ENCODE results near the gene RPUSD1.

RPUSD1 gene

DNA sequence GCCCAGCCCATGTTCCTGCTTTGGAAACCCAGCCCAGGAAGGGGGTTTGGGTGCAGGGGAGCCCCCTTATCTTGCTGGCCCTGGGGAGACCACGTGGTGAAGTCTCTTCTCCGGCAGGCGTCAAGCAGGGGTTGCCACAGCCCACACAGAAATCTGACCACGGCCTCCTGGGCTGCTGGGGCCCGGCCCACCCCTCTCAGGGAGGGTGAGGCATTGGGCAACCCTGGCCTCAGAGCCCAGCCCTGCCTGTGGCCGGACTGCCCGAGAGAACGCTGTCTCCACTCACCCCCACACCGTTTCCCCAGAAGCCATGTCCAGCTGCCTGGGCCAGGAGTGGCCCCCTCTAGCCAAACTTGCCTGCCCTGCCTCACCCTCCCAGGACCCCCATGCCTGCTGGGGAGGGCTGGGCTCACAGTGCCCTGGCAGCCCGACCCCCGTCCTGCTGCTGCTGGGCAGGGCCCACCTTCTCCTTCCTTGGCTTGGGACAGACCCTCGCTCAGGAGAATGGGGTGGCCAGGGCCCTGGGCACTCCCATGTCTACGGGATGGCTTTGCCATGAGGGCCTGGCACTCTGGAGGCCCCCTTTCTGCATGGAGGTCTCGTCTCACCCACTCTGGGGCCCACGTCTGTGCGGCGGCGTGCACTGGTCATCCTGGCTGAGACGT lies 6.7 kb downstream of the RPUSD1 start:
- Histone ChIP-seq H4K20me1 (ENCODE audit: low read depth, low read length) (no peaks in the 10 kb centered on the region), H3K9me3 (ENCODE audit: insufficient read depth, low read length) (no peaks in the 10 kb centered on the region), H3K4me2 (ENCODE audit: low read depth, low read length, poor library complexity, severe bottlenecking) (no peak overlapping the region), H3K79me2 (ENCODE audit: insufficient read depth, low read length) (no peaks in the 10 kb centered on the region), H3K27ac (ENCODE audit: low read depth, low read length) (no peak overlapping the region), H3K9ac (ENCODE audit: low read length) (no peak overlapping the region), H3K4me3 (ENCODE audit: insufficient read depth, low read length, poor library complexity, severe bottlenecking) (no peak overlapping the region), H3K9me2 (replicated peaks; ENCODE audit: insufficient read depth, low read length) (no peaks in the 10 kb centered on the region), H3F3A (ENCODE audit: insufficient read depth) (no peaks in the 10 kb centered on the region), H3K36me3 (ENCODE audit: low read length) (no peaks in the 10 kb centered on the region), H2AFZ (ENCODE audit: low read depth, low read length, severe bottlenecking) (no peak overlapping the region), H3K27me3 (ENCODE audit: low read length) (no peaks in the 10 kb centered on the region)
- TF ChIP-seq, protein P1, sequence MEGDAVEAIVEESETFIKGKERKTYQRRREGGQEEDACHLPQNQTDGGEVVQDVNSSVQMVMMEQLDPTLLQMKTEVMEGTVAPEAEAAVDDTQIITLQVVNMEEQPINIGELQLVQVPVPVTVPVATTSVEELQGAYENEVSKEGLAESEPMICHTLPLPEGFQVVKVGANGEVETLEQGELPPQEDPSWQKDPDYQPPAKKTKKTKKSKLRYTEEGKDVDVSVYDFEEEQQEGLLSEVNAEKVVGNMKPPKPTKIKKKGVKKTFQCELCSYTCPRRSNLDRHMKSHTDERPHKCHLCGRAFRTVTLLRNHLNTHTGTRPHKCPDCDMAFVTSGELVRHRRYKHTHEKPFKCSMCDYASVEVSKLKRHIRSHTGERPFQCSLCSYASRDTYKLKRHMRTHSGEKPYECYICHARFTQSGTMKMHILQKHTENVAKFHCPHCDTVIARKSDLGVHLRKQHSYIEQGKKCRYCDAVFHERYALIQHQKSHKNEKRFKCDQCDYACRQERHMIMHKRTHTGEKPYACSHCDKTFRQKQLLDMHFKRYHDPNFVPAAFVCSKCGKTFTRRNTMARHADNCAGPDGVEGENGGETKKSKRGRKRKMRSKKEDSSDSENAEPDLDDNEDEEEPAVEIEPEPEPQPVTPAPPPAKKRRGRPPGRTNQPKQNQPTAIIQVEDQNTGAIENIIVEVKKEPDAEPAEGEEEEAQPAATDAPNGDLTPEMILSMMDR (IDR thresholded peaks at IDR 0.05; ENCODE audit: insufficient read depth, low read length, poor library complexity, severe bottlenecking): no peak
- no peak for TF ChIP-seq EZH2phosphoT487 (conservative IDR thresholded peaks at IDR 0.05; ENCODE audit: low read length)

GRCh38 chr16:780296-780695 lies 7.9 kb downstream of the RPUSD1 start:
- H4K20me1 ChIP-seq (ENCODE audit: low read depth, low read length): no peaks in the 10 kb centered on the region
- H2AFZ ChIP-seq (ENCODE audit: low read depth, low read length, severe bottlenecking): no peak overlapping the region
- H3K9me3 ChIP-seq (ENCODE audit: insufficient read depth, low read length): no peaks in the 10 kb centered on the region
- H3K27ac ChIP-seq (ENCODE audit: low read depth, low read length): no peak overlapping the region
- TF ChIP-seq EZH2phosphoT487 (conservative IDR thresholded peaks at IDR 0.05; ENCODE audit: low read length): no peak
- TF ChIP-seq, protein P1 (IDR thresholded peaks at IDR 0.05; ENCODE audit: insufficient read depth, low read length, poor library complexity, severe bottlenecking): no peak
- no peaks in the 10 kb centered on the region for H3K9me2 ChIP-seq (replicated peaks; ENCODE audit: insufficient read depth, low read length)
- no peak overlapping the region for H3K4me2 ChIP-seq (ENCODE audit: low read depth, low read length, poor library complexity, severe bottlenecking)
- H3F3A ChIP-seq (ENCODE audit: insufficient read depth): no peaks in the 10 kb centered on the region
- H3K9ac ChIP-seq (ENCODE audit: low read length): no peak overlapping the region
- no peak overlapping the region for H3K4me3 ChIP-seq (ENCODE audit: insufficient read depth, low read length, poor library complexity, severe bottlenecking)
- no peaks in the 10 kb centered on the region for H3K79me2 ChIP-seq (ENCODE audit: insufficient read depth, low read length)
- H3K27me3 ChIP-seq (ENCODE audit: low read length): no peaks in the 10 kb centered on the region
- H3K36me3 ChIP-seq (ENCODE audit: low read length): no peaks in the 10 kb centered on the region

DNA sequence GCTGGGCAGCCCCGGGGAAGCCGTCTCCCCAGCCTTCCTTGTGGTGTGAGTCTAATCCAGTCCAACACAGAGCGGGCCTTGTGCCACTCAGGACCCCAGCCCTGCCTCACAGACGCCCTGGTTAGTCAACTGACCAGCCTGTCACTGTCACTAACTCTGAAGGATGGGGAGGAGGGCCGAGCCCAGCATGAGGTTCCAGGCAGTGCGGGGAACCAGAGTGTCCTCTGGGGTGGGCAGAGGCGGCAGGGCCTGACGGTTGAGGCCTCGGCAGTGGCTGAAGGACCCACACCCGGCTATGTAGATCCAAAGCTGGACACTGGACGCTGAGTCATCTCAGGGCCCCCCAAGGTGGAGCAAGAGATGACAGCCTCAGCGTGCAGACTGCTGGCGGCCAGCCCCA lies 8.6 kb downstream of the RPUSD1 start:
- no peak overlapping the region for H3K4me3 ChIP-seq (ENCODE audit: insufficient read depth, low read length, poor library complexity, severe bottlenecking)
- TF ChIP-seq, protein P1 (IDR thresholded peaks at IDR 0.05; ENCODE audit: insufficient read depth, low read length, poor library complexity, severe bottlenecking): no peak
- TF ChIP-seq EZH2phosphoT487 (conservative IDR thresholded peaks at IDR 0.05; ENCODE audit: low read length): no peak
- H3K9me3 ChIP-seq (ENCODE audit: insufficient read depth, low read length): no peaks in the 10 kb centered on the region
- H3K9me2 ChIP-seq (replicated peaks; ENCODE audit: insufficient read depth, low read length): no peaks in the 10 kb centered on the region
- H3K9ac ChIP-seq (ENCODE audit: low read length): no peak overlapping the region
- H3F3A ChIP-seq (ENCODE audit: insufficient read depth): no peaks in the 10 kb centered on the region
- H3K36me3 ChIP-seq (ENCODE audit: low read length): no peaks in the 10 kb centered on the region
- no peak overlapping the region for H3K4me2 ChIP-seq (ENCODE audit: low read depth, low read length, poor library complexity, severe bottlenecking)
- H2AFZ ChIP-seq (ENCODE audit: low read depth, low read length, severe bottlenecking): no peak overlapping the region
- no peak overlapping the region for H3K27ac ChIP-seq (ENCODE audit: low read depth, low read length)
- no peaks in the 10 kb centered on the region for H3K27me3 ChIP-seq (ENCODE audit: low read length)
- H4K20me1 ChIP-seq (ENCODE audit: low read depth, low read length): no peaks in the 10 kb centered on the region
- H3K79me2 ChIP-seq (ENCODE audit: insufficient read depth, low read length): no peaks in the 10 kb centered on the region
